HG03378 (cell line): ENCODE results near the gene TPK1.

Experiments
- ATAC-seq: cut with Tn5 transposase; IDR thresholded peaks from one replicate; pipeline ENCODE4 v1.9.1; 2021; ENCODE audit warnings: mild to moderate bottlenecking, moderate library complexity; ENCODE audit not compliant: unreplicated experiment

The TPK1 gene

DNA sequence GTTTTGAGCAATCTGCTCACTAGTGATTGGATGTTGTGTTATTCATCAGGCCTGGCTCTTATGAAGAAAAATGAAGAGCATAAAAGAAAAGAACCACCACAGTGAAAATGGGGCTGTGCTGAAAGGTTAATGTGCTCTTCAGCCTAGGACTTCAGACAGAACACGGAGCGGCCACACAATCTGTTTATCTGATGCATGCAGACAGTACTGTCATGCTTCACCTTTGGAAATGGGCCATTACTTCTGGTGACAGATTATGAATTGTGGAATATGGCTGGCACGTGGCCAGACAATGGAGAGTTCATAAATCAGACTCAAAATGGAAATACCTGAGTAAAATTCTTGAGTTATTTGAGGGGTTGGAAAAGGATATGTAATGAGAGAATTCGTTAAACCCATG lies 346.3 kb downstream of the TPK1 start:
- no peak for ATAC-seq

- no peak for ATAC-seq
Observed at GRCh38 chr7:144488977-144489376, 346.9 kb downstream of the TPK1 start.

GRCh38 chr7:144487901-144488300 lies 348.0 kb downstream of the TPK1 start:
- ATAC-seq: no peak

DNA sequence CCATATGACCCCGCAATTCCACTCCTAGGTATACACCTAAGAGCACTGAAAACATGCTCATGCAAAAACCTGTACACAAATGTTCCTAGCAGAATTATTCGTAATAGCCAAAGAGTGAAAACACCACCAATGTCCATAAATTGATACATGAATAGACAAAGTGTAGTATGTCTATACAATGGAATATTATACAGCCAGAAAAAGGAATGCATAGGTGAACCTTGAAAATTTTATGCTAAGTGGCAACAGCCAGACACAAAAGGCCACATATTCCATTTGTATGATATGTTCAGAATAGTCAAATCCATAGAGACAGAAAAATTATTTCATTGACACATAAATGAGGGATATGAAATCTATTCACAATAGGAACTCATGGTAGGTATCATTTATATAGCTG lies 351.4 kb downstream of the TPK1 start:
- no peak for ATAC-seq

DNA sequence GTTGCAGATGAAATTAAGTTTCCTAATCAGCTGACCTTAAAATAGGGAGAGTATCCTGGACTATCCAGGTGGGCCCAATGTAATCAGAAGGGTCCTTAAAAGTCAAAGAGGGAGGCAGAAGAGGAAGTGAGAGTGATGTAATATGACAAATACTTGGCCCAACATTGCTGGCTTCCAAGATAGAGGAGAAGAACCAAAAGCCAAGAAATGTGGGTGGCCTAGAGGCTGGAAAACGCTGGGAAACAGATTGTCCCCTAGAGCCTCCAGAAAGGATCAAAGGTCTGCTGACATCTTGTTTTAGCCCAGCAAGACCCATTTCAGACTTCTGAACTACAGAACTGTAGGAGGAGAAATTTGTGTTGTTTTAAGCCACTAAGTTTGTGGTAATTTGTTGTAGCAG lies 352.7 kb downstream of the TPK1 start:
- no peak for ATAC-seq

DNA sequence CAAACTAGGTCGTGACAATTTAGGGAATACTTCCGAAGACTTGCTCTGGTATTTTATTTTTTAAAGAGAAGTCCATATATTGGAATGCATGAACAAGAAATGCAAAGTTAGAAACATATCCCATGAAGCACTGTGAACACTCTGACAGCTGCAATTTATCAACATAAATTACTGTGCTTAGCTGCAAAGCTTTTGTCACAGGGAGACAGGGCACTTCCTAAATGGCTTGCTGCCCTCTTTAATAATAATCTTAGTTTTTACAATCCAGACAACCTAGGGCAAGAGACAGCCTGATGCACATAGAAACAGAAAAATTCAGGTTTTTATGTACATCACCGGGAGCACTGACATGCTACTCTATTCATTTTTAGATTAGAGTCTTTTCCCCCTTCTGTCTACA lies 354.0 kb downstream of the TPK1 start:
- no peak for ATAC-seq

DNA sequence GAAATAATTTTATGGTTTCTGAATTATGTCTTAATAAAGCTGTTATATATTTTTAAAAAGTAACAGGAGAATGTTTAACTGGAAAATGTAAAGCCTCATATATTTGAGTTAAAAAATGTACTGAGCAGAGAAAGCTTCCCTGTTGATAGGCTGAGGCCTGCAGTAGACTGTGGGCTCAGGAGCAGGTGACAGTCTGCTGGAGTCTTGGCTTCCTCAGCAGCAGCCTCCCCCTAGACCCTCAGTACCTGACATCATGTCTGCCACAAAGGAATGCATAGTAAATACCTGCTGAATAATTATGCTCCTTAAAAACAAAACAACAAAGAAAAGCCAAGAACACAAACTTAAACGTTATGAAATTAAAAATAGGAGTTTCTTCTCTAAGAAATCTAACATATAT lies 358.5 kb downstream of the TPK1 start:
- ATAC-seq: no peak

DNA sequence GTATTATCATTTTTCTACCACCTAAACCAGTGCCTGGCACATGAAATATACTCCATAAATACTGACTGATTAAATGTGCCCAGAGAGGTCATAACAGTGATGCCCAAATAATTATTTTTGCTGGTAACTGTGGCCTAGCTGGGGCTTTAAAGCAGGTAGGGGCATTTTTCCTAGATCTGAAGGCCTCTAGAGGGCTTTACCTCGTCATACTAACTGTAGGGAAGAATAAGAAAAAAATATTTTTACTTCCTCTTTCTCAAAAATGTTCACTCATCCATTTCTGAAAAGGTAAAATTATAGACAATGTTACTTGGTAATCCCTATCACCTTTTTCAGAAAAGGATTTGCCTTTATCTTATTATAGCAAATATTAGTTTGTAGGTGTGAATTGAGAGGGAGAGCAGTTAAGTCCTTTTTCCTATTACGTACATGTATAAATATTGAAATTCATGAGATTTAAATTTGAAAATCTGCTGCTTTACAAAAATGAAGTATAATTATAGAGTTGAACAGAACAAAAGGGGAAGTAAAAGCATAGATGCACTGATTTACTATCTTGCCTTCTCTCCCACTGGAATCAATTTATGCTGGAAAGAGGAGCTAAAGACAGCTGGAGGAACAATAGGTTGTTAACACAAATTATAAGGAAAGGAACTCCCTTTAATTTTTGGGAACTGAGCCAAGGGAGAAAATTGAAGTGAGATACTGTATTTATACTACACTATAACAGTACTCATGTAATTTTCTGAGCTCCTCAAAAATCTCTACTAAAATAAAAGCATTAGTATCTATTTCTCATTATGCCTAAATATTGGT lies 360.8 kb downstream of the TPK1 start:
- no peak for ATAC-seq

DNA sequence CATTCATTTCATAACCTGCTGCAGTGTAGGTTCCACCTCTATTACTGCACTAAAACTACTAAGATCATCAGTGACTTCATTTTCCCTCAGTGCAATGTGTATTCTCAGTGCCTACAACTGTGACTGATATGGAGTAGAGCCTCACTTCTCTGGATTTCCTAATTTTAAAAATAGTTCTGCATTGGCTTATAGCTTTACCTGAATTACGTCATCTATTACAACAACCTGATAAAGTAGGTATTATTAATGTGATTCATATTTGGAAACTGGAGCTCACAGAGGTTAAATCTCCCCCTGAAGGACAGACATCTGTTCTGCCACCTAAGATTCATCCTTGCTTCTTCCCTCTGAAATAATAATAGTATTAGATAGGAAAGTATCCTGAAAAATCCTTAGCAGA lies 361.5 kb downstream of the TPK1 start:
- ATAC-seq: no peak

- no peak for ATAC-seq
Observed at GRCh38 chr7:144473908-144474307, 361.9 kb downstream of the TPK1 start.

- no peak for ATAC-seq
Observed at GRCh38 chr7:144470078-144470477, 365.8 kb downstream of the TPK1 start.

GRCh38 chr7:144468990-144469732 lies 366.7 kb downstream of the TPK1 start:
- no peak for ATAC-seq

- no peak for ATAC-seq
Observed at GRCh38 chr7:144459635-144460034, 376.2 kb downstream of the TPK1 start.

GRCh38 chr7:144455040-144455404 lies 380.8 kb downstream of the TPK1 start:
- ATAC-seq: no peak

- no peak for ATAC-seq
Observed at GRCh38 chr7:144454256-144455039, 381.4 kb downstream of the TPK1 start.

DNA sequence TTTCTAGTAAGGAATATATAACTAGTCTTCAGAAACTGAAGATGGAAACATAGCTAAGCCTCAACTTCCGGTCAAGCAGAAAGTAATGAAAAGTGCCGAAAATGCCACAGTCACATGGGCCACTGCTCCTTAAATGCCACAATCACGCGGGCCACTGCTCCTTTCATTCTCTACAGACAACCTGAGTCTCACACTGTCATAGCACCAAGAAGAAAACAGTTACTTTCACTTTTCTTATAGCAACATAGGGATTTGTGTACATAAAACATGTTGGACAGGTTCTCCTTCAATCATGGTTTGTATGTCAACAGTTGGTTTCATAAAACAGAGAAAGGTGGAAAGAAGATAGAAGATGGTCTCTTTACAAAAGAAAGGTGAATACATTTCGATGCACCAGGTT lies 383.8 kb downstream of the TPK1 start:
- peak; percentile 66 for ATAC-seq

DNA sequence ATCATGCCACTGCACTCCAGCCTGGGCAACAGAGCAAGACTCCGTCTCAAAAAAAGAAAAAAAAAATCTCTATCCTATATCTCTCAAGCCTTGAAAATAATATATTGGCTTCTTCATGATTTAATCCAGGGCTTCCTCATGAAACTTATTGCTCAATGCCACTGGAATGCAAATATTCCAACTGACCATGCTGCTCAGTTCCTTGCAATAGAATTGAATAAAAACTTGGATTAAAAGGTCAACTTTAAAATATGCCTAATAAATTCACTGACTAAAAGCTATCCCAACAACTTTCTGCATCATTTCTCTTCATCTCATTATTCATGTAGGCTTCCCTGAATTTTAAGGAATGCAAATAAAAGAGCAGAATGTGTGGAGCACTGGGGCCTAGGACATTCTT lies 390.3 kb downstream of the TPK1 start:
- no peak for ATAC-seq

DNA sequence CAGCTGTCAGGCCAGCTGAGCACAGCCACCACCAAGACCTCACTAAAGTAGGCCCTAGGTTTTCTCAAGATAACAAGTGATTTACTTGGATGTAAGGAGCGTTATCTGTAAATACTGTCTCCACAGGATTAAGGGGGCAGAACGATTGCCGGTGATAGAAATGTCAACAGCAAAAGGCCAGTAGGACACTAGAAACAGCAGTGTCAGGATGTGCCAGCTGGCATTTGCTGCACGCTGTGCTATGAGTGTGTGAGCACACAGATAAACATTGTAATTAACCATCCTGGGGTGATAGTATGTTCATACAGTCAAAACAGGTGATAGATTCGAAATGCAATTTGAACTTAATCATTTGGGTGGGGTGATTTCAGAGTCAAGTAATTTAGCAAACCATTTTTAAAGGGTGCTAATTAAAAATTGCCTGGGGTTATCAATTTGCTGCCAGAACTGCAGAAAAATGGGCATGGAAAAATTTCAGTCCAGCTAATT lies 396.1 kb downstream of the TPK1 start:
- no peak for ATAC-seq

DNA sequence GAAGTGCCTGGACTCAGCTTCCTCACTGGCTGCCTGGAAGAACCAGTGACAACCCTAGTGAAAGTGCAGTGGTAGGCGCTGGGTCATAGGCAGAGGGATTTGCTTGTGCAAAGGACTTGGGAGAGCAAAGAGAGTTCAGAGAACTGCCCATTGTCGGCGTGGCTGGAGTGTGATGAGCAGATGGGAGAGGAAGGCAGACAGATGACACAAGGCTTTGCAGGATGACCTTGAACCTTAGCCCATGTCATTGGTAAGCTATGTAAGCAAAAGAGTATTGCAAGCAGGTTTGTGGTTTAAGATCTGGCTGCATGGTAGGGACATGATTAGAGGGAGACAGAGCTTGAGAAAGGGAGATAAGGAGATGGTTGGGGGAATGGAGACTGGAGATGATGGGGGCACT lies 397.1 kb downstream of the TPK1 start:
- no peak for ATAC-seq

- peak; percentile 83 for ATAC-seq
Observed at GRCh38 chr7:144437370-144438191, 398.3 kb downstream of the TPK1 start.

DNA sequence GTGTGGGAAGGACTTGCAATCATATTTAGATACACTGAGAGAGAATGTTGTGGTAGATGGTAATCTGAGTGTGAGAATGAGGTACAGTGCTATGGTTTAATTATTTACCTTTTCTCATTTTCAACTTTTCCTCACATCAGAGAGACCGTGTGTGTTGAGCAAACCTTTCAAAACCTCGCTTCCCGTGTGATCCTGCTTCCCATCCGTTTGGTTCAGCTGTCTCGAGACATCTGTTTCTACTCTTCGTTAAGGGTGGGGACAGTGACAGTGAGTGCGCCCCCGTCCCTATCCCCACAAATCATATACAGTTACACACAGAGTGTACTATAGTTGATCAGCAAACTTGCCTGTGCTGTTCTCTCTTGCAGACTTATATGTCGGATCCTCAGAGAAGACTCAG lies 399.4 kb downstream of the TPK1 start:
- ATAC-seq: no peak
